Naive thymus-derived CD4-positive, alpha-beta T cell (primary cell): Measurements from ENCODE around the gene ECHS1. TPM values are rescaled to one million over a fixed set of nuclear protein-coding genes. Genes with fewer than 3 reads are reported as not detected.
"Not testable (repeated sequence)": the region's sequence is repeated elsewhere in the genome, so short reads cannot be mapped to it uniquely, and the experiment has no call there.

Experiments
- ATAC-seq: fragments of 150-1000 bp; cut with Tn5 transposase; 2 replicates; pipeline ENCODE4 v1.10.0; 2021; ENCODE audit warnings: mild to moderate bottlenecking, moderate library complexity
- CTCF ChIA-PET: fragments of 350-600 bp; sonication (Branson Sonifier 250); formaldehyde crosslinking; loops from one replicate; lab custom pipeline; 2021; ENCODE audit warnings: antibody characterized with exemption; lab: Charles Lee
- POLR2A ChIA-PET: fragments of 350-600 bp; sonication (Branson Sonifier 250); formaldehyde crosslinking; loops from one replicate; lab custom pipeline; 2021; ENCODE audit warnings: antibody characterized with exemption, inconsistent platforms; lab: Charles Lee
- DNase-seq, 9 donors: peaks; one replicate each; pipeline versions ENCODE4 v3.0.0 to v3.0.0-alpha.2; 2020 to 2022; ENCODE audit warnings: mixed read lengths in 1 of 9
- H3K27ac ChIP-seq: one replicate; pipeline ENCODE4 v1.7.0; 2013; ENCODE audit warnings: mild to moderate bottlenecking, low read depth, low read length, moderate library complexity
- H3K27me3 ChIP-seq, 2 donors: one replicate each; pipeline ENCODE4 v1.7.0; 2013; ENCODE audit warnings: low read length in 2 of 2, mild to moderate bottlenecking in 2 of 2, moderate library complexity in 2 of 2; ENCODE audit not compliant: control insufficient read depth in 2 of 2, insufficient read depth in 2 of 2
- H3K36me3 ChIP-seq, 3 experiments: 1 replicate in 2 of 3; 2 replicates in 1 of 3; pipeline ENCODE4 v1.7.0; 2013; ENCODE audit warnings: low read length in 3 of 3, mild to moderate bottlenecking in 3 of 3, moderate library complexity in 1 of 3; ENCODE audit not compliant: insufficient read depth in 3 of 3, control insufficient read depth in 2 of 3
- H3K4me1 ChIP-seq, 2 donors: one replicate each; pipeline ENCODE4 v1.7.0; 2013; ENCODE audit warnings: low read length in 2 of 2, mild to moderate bottlenecking in 2 of 2, moderate library complexity in 1 of 2; ENCODE audit not compliant: control insufficient read depth in 2 of 2, insufficient read depth in 2 of 2
- H3K4me3 ChIP-seq: 2 replicates; pipeline ENCODE4 v1.7.0; 2013; ENCODE audit warnings: mild to moderate bottlenecking, low read length
- H3K9me3 ChIP-seq, 3 experiments: 1 replicate in 2 of 3; 2 replicates in 1 of 3; pipeline ENCODE4 v1.7.0; 2013; ENCODE audit warnings: low read length in 3 of 3; ENCODE audit not compliant: control insufficient read depth in 2 of 3
- H3K27ac Mint-ChIP-seq, 9 donors: one replicate each; pipeline ENCODE4 v1.8.0; 2020 to 2022; ENCODE audit warnings: mixed read lengths in 9 of 9, mild to moderate bottlenecking in 8 of 9, moderate library complexity in 5 of 9, inconsistent platforms in 2 of 9
- H3K27me3 Mint-ChIP-seq, 5 donors: one replicate each; pipeline ENCODE4 v1.8.0; 2021 to 2022; ENCODE audit warnings: mixed read lengths in 5 of 5, mild to moderate bottlenecking in 1 of 5
- H3K36me3 Mint-ChIP-seq, 5 donors: one replicate each; pipeline ENCODE4 v1.8.0; 2020 to 2022; ENCODE audit warnings: mixed read lengths in 5 of 5, mild to moderate bottlenecking in 3 of 5, inconsistent platforms in 1 of 5
- H3K4me1 Mint-ChIP-seq, 7 donors: one replicate each; pipeline ENCODE4 v1.8.0; 2020 to 2022; ENCODE audit warnings: mixed read lengths in 7 of 7, mild to moderate bottlenecking in 3 of 7, inconsistent platforms in 1 of 7
- H3K4me3 Mint-ChIP-seq, 10 donors: one replicate each; pipeline ENCODE4 v1.8.0; 2020 to 2022; ENCODE audit warnings: mild to moderate bottlenecking in 10 of 10, mixed read lengths in 10 of 10, moderate library complexity in 6 of 10, inconsistent platforms in 2 of 10
- H3K9me3 Mint-ChIP-seq, 11 donors: one replicate each; pipeline ENCODE4 v1.8.0; 2020 to 2022; ENCODE audit warnings: mixed read lengths in 11 of 11, mild to moderate bottlenecking in 4 of 11, inconsistent platforms in 1 of 11, moderate library complexity in 1 of 11
- intact Hi-C, 2 donors: fragments of 100-400 bp; cut with micrococcal nuclease; formaldehyde crosslinking; loops; one replicate each; pipeline ENCODE4 v1.15.1; 2023
- polyA plus RNA-seq, 2 donors: library from polyadenylated mRNA; unstranded; fragments of 300-500 nt; fragmentation: Illumina TruSeq; gene quantifications; one replicate each; pipeline ENCODE4 v1.2.3, GENCODE V29; 2021
- total RNA-seq, 6 experiments: library from RNA in 5 of 6; stranded (reverse) in 5 of 6; gene quantifications; 1 replicate in 5 of 6; 2 replicates in 1 of 6; pipeline ENCODE4 v1.2.3 and lab custom pipeline; 2021 to 2026

The ECHS1 gene
- total and polyA plus RNA-seq, 7 experiments from 2014 or later, result 17.5 to 104 (median 30.6) TPM

DNA sequence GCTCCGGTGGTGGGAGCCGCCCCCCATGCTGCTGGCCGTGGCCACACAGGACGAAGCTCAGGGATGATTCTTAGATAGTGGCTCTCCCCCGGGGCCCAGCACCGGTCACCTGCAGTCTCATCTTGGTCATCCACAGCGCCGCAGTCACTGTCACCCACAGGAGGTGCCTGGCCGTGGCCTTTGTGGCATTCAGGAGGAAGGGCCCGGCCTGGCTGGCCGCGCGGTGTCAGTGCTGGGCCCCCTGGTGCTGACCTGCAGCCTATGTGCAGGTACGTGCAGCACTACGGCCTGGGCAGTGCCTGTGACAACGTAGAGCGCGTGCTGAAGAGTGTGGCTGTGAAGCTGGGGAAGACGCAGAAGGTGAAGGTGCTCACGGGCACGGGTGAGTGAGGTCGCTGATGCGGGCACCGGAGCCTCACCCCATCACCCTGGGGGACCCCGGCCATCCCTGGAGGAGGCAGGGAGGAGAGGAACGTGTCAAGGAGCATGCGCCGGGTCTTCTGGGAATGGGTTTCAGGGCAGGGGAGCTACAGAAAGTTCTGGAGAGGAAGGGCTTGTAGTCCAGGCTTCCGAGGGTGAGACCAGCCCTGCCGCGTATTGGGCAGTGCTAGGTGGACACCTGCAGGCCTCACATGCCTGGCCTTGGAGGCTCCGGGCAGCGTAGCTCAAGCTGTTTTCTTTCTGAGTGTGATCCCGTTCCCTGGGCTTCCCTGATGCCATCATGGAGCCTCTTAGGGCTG, 46.2 kb upstream of the ECHS1 start:
- peaks cover 0 to 19% (median 0%) of the 10 kb centered on the region in 5 donors for H3K27me3 Mint-ChIP-seq
- DNase-seq (no peak), ATAC-seq (no peak)
- Histone ChIP-seq H3K4me1 (no peaks in the 10 kb centered on the region), H3K9me3 (no peaks in the 10 kb centered on the region), H3K27ac (no peak overlapping the region), H3K4me3 (no peak overlapping the region), H3K27me3 (no peaks in the 10 kb centered on the region), H3K36me3 (peaks cover 0 to 45% (median 0%) of the 10 kb centered on the region in 3 experiments)
- ChIA-PET CTCF (no interaction called here), POLR2A (no interaction called here)
- H3K4me1 Mint-ChIP-seq, result peaks cover 0 to 7% (median 0%) of the 10 kb centered on the region in 7 donors
- H3K4me3 Mint-ChIP-seq, result no peak overlapping the region
- peaks cover 15 to 21% (median 16%) of the 10 kb centered on the region in 5 donors for H3K36me3 Mint-ChIP-seq
- peaks cover 0 to 11% (median 5%) of the 10 kb centered on the region in 11 donors for H3K9me3 Mint-ChIP-seq
- H3K27ac Mint-ChIP-seq, result peak overlapping the region in 1 of 9 donors; percentile 20
- intact Hi-C loops, result no loop called here

DNA sequence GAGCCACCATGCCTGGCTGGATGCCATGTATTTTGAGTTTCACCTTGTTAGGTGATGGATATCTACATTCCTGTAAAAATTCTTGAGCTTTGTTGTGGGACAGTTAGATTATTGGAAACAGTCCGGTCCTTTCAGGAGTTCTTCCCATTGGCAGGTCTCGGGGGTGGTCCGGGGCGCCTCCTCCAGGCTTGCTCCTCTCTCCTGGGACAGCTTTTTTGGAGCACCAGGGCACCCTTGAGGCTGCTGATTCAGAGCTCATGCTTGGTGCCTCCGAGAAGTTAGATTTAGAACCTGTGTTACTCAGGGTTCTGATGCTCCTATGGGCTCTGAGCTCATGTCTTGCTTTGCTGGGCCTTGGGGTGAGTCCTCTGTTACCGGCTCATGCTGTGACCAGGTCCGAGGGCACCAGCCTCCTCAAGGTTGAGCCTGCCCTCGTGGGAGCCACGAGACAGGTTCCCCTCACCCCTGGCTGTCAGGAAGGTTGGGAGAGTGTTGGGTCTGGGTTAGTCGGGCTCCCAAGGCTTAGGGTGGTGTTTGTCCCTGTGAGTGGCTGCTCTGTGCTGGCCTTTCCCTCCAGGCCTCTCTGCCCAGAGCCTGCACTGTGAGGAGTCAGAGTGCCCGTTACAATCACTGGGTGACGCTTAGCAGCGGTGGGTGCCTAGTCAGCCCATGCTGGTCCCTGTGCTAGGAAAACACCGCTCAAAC, 45.3 kb upstream of the ECHS1 start:
- Mint-ChIP-seq H3K27ac (no peak overlapping the region), H3K36me3 (peaks cover 18 to 24% (median 20%) of the 10 kb centered on the region in 5 donors), H3K4me1 (peaks cover 0 to 5% (median 0%) of the 10 kb centered on the region in 7 donors), H3K9me3 (peaks cover 0 to 13% (median 6%) of the 10 kb centered on the region in 11 donors), H3K4me3 (no peak overlapping the region), H3K27me3 (peaks cover 0 to 16% (median 0%) of the 10 kb centered on the region in 5 donors)
- no peaks in the 10 kb centered on the region for H3K4me1 ChIP-seq
- POLR2A ChIA-PET, result no interaction called here
- no peak overlapping the region for H3K27ac ChIP-seq
- H3K9me3 ChIP-seq, result no peaks in the 10 kb centered on the region
- no peak overlapping the region for H3K4me3 ChIP-seq
- H3K27me3 ChIP-seq, result no peaks in the 10 kb centered on the region
- ATAC-seq (no peak), DNase-seq (no peak)
- H3K36me3 ChIP-seq, result peaks cover 0 to 45% (median under 1%) of the 10 kb centered on the region in 3 experiments
- CTCF ChIA-PET, result no interaction called here
- intact Hi-C loops, result no loop called here

DNA sequence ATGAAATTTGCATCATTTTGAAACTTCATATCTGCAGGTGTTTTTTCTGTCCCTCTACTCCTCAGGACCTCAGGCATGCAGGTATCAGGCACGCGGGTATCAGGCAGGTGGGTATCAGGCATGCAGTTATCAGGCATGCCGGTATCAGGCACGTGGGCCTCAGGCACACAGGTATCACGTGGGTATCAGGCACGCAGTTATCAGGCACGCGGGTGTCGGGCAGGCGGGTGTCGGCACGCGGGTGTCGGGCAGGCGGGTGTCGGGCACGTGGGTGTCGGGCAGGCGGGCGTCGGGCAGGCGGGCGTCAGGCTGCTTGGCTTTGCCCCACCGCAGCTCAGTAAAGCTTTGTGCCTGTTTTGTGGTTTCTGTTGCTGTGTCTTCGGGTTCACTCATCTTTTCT, 42.6 kb upstream of the ECHS1 start:
- Histone ChIP-seq H3K36me3 (peaks cover 15 to 66% (median 20%) of the 10 kb centered on the region in 3 experiments), H3K9me3 (peaks cover 0 to 18% (median 12%) of the 10 kb centered on the region in 3 experiments), H3K4me3 (no peak overlapping the region), H3K27ac (no peak overlapping the region), H3K4me1 (no peaks in the 10 kb centered on the region), H3K27me3 (no peaks in the 10 kb centered on the region)
- intact Hi-C loops, result no loop called here
- no peaks in the 10 kb centered on the region for H3K27me3 Mint-ChIP-seq
- no peak overlapping the region for H3K27ac Mint-ChIP-seq
- ChIA-PET POLR2A (no interaction called here), CTCF (no interaction called here)
- peaks cover 0 to 7% (median 4%) of the 10 kb centered on the region in 7 donors for H3K4me1 Mint-ChIP-seq
- no peak overlapping the region for H3K4me3 Mint-ChIP-seq
- H3K36me3 Mint-ChIP-seq, result peaks cover 37 to 51% (median 45%) of the 10 kb centered on the region in 5 donors
- H3K9me3 Mint-ChIP-seq, result peaks cover 0 to 39% (median 21%) of the 10 kb centered on the region in 11 donors
- DNase-seq (no peak), ATAC-seq (no peak)

DNA sequence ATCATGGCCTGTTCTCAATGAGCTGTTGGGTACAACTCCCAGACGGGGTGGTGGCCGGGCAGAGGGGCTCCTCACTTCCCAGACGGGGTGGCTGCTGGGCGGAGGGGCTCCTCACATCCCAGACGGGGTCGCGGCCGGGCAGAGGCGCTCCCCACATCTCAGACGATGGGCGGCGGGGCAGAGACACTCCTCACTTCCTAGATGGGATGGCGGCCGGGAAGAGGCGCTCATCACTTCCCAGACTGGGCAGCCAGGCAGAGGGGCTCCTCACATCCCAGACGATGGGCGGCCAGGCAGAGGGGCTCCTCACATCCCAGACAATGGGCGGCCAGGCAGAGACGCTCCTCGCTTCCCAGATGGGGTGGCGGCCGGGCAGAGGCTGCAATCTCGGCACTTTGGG, 41.2 kb upstream of the ECHS1 start:
- CTCF ChIA-PET, intact Hi-C loops, H3K4me1 ChIP-seq, H3K27me3 Mint-ChIP-seq, DNase-seq, POLR2A ChIA-PET, H3K4me3 Mint-ChIP-seq, H3K27ac Mint-ChIP-seq, H3K4me3 ChIP-seq, H3K27ac ChIP-seq, H3K27me3 ChIP-seq, ATAC-seq: not testable (repeated sequence)
- H3K9me3 ChIP-seq, result peaks cover 0 to 23% (median 12%) of the 10 kb centered on the region in 3 experiments
- H3K9me3 Mint-ChIP-seq, result peaks cover 0 to 49% (median 23%) of the 10 kb centered on the region in 11 donors
- H3K4me1 Mint-ChIP-seq, result peaks cover 2 to 12% (median 4%) of the 10 kb centered on the region in 7 donors
- H3K36me3 ChIP-seq, result peaks cover 18 to 66% (median 23%) of the 10 kb centered on the region in 3 experiments
- peaks cover 40 to 63% (median 58%) of the 10 kb centered on the region in 5 donors for H3K36me3 Mint-ChIP-seq

DNA sequence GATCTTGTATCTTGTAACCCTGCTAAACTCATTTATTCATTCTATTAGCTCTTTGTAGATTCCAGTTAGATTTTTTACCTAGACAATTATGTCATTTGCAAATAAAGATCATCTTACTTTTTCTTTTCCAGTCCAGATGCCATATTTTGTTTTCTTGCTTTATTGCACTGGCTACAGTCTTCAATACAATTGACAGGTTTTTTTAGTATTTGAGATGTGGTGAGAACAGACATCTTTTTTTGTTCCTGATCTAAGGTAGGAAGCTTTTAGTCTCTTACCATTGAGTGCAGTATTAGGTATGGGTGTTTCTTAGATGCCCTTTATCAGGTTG, 39.2 kb upstream of the ECHS1 start:
- ChIA-PET CTCF (no interaction called here), POLR2A (interaction anchor here (0.7 kb wide), 1 partner anchor 89 kb away, joined by 3 read pairs; no protein-coding TSS in a partner anchor)
- peaks cover 18 to 63% (median 23%) of the 10 kb centered on the region in 3 experiments for H3K36me3 ChIP-seq
- ATAC-seq, result no peak
- Mint-ChIP-seq H3K4me3 (no peak overlapping the region), H3K27me3 (no peaks in the 10 kb centered on the region), H3K9me3 (peaks cover 0 to 59% (median 28%) of the 10 kb centered on the region in 11 donors), H3K36me3 (peaks cover 49 to 79% (median 74%) of the 10 kb centered on the region in 5 donors), H3K4me1 (peaks cover 4 to 29% (median 18%) of the 10 kb centered on the region in 7 donors), H3K27ac (no peak overlapping the region)
- no peaks in the 10 kb centered on the region for H3K4me1 ChIP-seq
- H3K4me3 ChIP-seq, result no peak overlapping the region
- intact Hi-C loops, result no loop called here
- H3K27me3 ChIP-seq, result no peaks in the 10 kb centered on the region
- H3K27ac ChIP-seq, result no peak overlapping the region
- peaks cover 0 to 23% (median 12%) of the 10 kb centered on the region in 3 experiments for H3K9me3 ChIP-seq
- no peak for DNase-seq

DNA sequence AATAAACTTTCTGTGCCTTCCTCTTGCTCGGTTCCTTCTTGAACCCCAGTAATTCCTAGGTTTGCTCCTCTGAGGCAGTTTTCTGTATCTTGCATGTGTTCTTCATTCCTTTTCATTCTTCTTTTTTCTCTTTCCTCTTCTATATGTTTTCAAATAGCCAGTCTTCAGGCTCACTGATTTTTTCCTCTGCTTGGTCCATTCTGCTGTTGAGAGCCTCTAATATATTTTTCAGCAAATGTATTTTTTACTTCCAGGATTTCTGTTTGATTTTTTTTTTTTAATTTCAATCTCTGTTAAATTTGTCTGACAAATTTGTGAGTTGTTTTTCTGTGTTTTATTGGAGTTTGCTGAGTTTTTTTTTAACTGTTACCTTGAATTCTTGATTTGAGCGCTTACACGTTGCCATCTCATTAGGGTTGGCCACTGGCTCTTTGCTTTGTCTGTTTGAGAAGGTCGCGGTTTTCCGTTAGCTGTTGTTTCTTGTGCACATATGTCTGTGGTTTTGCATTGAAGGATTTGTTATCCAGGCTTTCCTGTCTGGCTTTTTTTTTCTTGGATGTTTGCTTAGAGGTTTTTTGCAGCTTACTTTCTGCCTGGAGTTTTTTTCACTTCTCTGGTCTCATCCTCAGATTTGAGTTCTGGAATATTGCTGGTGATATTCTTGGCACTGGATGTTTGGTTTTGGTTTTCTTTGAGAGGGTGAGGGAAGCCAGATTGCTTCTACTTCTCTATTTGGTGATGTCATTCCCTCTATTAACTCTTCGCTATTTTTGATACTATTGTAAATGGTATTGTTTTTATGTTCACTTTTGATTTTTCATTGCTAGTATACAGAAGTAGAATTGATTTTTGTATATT, 38.6 kb upstream of the ECHS1 start:
- H3K36me3 ChIP-seq, result peaks cover 18 to 63% (median 23%) of the 10 kb centered on the region in 3 experiments
- POLR2A ChIA-PET, result interaction anchor here (0.7 kb wide), 2 partner anchors 20 to 90 kb away, joined by 3 to 4 read pairs; no protein-coding TSS in a partner anchor
- CTCF ChIA-PET, result no interaction called here

More for the DNA sequence above, 38.6 kb upstream of the ECHS1 start:
- H3K27me3 Mint-ChIP-seq, result no peaks in the 10 kb centered on the region
- peaks cover 10 to 34% (median 18%) of the 10 kb centered on the region in 7 donors for H3K4me1 Mint-ChIP-seq
- no peak overlapping the region for H3K4me3 Mint-ChIP-seq
- H3K4me1 ChIP-seq, result no peaks in the 10 kb centered on the region
- peaks cover 49 to 85% (median 80%) of the 10 kb centered on the region in 5 donors for H3K36me3 Mint-ChIP-seq
- H3K9me3 Mint-ChIP-seq, result peaks cover 0 to 59% (median 28%) of the 10 kb centered on the region in 11 donors
- intact Hi-C loops, result no loop called here
- no peak for DNase-seq
- H3K27ac Mint-ChIP-seq, result peak overlapping the region in 2 of 9 donors; percentile 45 to 64
- H3K4me3 ChIP-seq, result no peak overlapping the region
- no peaks in the 10 kb centered on the region for H3K27me3 ChIP-seq
- H3K9me3 ChIP-seq, result peaks cover 0 to 23% (median 12%) of the 10 kb centered on the region in 3 experiments
- ATAC-seq, result no peak
- H3K27ac ChIP-seq, result no peak overlapping the region
